Daoy (cell line): ENCODE results near the gene FUT8. TPM values are rescaled to one million over a fixed set of nuclear protein-coding genes. Genes with fewer than 3 reads are reported as not detected.
"Not testable (repeated sequence)": the region's sequence is repeated elsewhere in the genome, so short reads cannot be mapped to it uniquely, and the experiment has no call there.

Experiments
- DNase-seq: peaks from one replicate; pipeline ENCODE4 v3.0.0-alpha.2; 2015; ENCODE audit warnings: low read depth
- total RNA-seq: library from RNA; depleted of rRNA; stranded (reverse); fragments of >200 nt; shearing (Covaris generic); gene quantifications from 2 replicates; pipeline ENCODE4 v1.2.3, GENCODE V29; 2014

Gene FUT8
- total RNA-seq, 1 experiment from 2014 or later = 90.6 TPM

GRCh38 chr14:65618996-65619395 is 206.5 kb downstream of the FUT8 start:
- DNase-seq = no peak

GRCh38 chr14:65620195-65620594 is 207.7 kb downstream of the FUT8 start:
- no peak for DNase-seq

GRCh38 chr14:65622703-65623102 is 210.2 kb downstream of the FUT8 start:
- no peak for DNase-seq

- no peak for DNase-seq
Observed at GRCh38 chr14:65623759-65624158, 211.2 kb downstream of the FUT8 start.

GRCh38 chr14:65627315-65627714 is 214.8 kb downstream of the FUT8 start:
- DNase-seq = no peak

GRCh38 chr14:65628664-65629063 is 216.1 kb downstream of the FUT8 start:
- DNase-seq = no peak

- DNase-seq = no peak
Observed at GRCh38 chr14:65631040-65631439, 218.5 kb downstream of the FUT8 start.

- no peak for DNase-seq
Observed at GRCh38 chr14:65632487-65632886, 220.0 kb downstream of the FUT8 start.

GRCh38 chr14:65633666-65634065 is 221.1 kb downstream of the FUT8 start:
- not testable (repeated sequence) for DNase-seq

- DNase-seq = peak; percentile 76
Observed at GRCh38 chr14:65637780-65638179, 225.2 kb downstream of the FUT8 start.

- no peak for DNase-seq
Observed at GRCh38 chr14:65639216-65639615, 226.7 kb downstream of the FUT8 start.

GRCh38 chr14:65650826-65651225 is 238.3 kb downstream of the FUT8 start:
- DNase-seq = no peak

GRCh38 chr14:65656554-65656953 is 244.0 kb downstream of the FUT8 start:
- DNase-seq = no peak

GRCh38 chr14:65658202-65658601 is 245.7 kb downstream of the FUT8 start:
- no peak for DNase-seq

- no peak for DNase-seq
Observed at GRCh38 chr14:65661865-65662264, 249.3 kb downstream of the FUT8 start.

GRCh38 chr14:65664436-65664835 is 251.9 kb downstream of the FUT8 start:
- DNase-seq = no peak

- no peak for DNase-seq
Observed at GRCh38 chr14:65676361-65677014, 264.0 kb downstream of the FUT8 start.

- no peak for DNase-seq
Observed at GRCh38 chr14:65685572-65685971, 273.0 kb downstream of the FUT8 start.

GRCh38 chr14:65686761-65687160 is 274.2 kb downstream of the FUT8 start:
- no peak for DNase-seq

- DNase-seq = no peak
Observed at GRCh38 chr14:65689070-65689469, 276.5 kb downstream of the FUT8 start.

GRCh38 chr14:65692566-65692965 is 280.0 kb downstream of the FUT8 start:
- not testable (repeated sequence) for DNase-seq

- no peak for DNase-seq
Observed at GRCh38 chr14:65696801-65697200, 284.3 kb downstream of the FUT8 start.

- DNase-seq = no peak
Observed at GRCh38 chr14:65703521-65703920, 291.0 kb downstream of the FUT8 start.

GRCh38 chr14:65703996-65704395 is 291.5 kb downstream of the FUT8 start:
- no peak for DNase-seq
